Cardiac fibroblast (primary cell): ENCODE data around the gene HPS6.

Source experiments
- DNase-seq, 2 donors: peaks; one replicate each; pipeline versions ENCODE4 v3.0.0 to v3.0.0-alpha.2; 2010; ENCODE audit warnings: low read depth in 2 of 2
- H3K4me3 ChIP-seq, 2 donors: replicated peaks in 1 of 2; 1 replicate in 1 of 2; 2 replicates in 1 of 2; pipeline ENCODE4 v1.5.1; 2011; ENCODE audit warnings: low read depth in 2 of 2, low read length in 2 of 2, mild to moderate bottlenecking in 2 of 2, moderate library complexity in 1 of 2
- TF ChIP-seq, protein P1 (sequence below): IDR thresholded peaks from one replicate; pipeline ENCODE4 v1.5.1; 2011; ENCODE audit warnings: low read depth, mild to moderate bottlenecking, low read length, inconsistent platforms

The HPS6 gene

DNA sequence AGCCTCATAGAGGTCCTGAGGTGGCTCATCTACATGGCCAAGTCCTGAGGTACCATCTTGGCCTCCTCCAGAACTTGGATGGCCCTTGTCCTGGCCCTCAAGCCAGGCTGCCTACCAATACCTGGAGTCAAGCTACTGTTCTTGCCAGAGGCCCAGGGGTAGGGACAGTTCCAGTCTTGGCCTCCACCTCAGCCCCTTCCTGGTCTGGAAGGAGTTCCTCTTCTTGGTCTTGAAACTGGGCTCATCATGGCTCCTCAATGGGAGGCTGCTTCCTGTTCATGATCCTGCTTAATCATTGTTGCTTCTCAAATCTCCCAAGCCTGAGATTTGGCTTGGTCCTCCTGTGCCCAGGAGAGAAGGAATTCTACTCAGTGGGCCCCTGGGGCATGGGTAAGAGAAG lies 3.9 kb downstream of the HPS6 start:
- TF ChIP-seq, protein P1, sequence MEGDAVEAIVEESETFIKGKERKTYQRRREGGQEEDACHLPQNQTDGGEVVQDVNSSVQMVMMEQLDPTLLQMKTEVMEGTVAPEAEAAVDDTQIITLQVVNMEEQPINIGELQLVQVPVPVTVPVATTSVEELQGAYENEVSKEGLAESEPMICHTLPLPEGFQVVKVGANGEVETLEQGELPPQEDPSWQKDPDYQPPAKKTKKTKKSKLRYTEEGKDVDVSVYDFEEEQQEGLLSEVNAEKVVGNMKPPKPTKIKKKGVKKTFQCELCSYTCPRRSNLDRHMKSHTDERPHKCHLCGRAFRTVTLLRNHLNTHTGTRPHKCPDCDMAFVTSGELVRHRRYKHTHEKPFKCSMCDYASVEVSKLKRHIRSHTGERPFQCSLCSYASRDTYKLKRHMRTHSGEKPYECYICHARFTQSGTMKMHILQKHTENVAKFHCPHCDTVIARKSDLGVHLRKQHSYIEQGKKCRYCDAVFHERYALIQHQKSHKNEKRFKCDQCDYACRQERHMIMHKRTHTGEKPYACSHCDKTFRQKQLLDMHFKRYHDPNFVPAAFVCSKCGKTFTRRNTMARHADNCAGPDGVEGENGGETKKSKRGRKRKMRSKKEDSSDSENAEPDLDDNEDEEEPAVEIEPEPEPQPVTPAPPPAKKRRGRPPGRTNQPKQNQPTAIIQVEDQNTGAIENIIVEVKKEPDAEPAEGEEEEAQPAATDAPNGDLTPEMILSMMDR, result no peak
- no peak for DNase-seq
- H3K4me3 ChIP-seq, result no peak overlapping the region

GRCh38 chr10:102072673-102073527 lies 7.8 kb downstream of the HPS6 start:
- no peak overlapping the region for H3K4me3 ChIP-seq
- TF ChIP-seq, protein P1, result peak; percentile 91
- DNase-seq, result peak; percentile 86 to 88

DNA sequence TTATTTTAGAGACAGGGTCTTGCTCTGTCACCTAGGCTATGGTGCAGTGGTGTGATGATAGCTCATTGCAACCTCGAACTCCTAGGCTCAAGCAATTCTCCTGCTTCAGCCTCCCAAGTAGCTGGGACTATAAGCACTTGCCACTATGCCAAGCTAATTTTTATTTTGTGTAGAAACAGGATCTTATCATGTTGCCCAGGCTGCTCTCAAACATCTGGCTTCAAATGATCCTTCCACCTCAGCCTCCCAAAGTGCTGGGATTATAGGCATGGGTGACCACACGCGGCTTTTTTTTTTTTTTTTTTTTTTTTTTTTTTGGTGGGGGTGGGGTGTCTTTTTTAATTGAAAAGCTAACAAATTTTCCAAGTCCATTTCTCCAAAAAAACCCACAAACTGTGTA lies 18.4 kb downstream of the HPS6 start:
- no peak overlapping the region for H3K4me3 ChIP-seq
- TF ChIP-seq, protein P1, result no peak
- DNase-seq, result no peak

DNA sequence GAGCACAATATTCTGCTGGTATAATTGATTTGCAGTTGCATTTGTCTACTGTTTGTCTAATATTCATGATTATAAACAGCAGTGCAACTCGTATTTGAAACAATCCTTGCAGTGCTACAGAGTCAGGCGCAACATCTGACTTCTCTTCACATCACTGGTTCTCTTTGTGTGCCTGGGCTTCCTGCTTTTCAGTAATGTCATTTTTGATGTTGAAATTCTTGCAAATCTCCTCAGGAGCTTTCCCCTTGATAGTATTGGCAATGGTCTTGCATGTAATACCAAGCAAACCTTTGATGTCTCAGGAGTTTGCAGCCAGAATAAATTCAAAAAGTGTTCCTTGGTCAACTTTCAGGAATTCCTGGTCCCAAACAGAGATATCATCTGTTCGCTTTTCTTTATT lies 20.2 kb downstream of the HPS6 start:
- TF ChIP-seq, protein P1, result no peak
- no peak for DNase-seq
- no peak overlapping the region for H3K4me3 ChIP-seq

- no peak for DNase-seq
- no peak overlapping the region for H3K4me3 ChIP-seq
- TF ChIP-seq, protein P1, result no peak
Measured at GRCh38 chr10:102086196-102086595, 21.0 kb downstream of the HPS6 start.

DNA sequence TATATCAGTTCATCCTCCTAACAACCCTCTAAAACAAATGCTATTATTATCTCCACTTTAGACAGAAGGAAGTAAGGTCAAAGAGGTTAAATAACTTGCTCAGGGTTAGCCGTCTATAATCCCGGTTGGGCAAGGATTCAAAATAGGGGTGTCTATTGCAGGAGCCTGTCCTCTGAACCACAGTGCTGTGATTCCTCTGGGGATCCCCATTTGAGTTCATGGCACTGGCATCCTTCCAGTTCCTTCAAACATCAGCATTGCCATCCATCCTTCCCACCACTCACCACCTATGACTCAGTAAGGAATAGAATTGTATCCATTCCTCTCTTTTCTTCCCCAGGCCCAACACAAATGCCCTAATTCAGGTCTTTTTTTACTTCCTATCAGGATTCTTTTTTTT lies 25.6 kb downstream of the HPS6 start:
- DNase-seq, result peak in 1 of 2 donors; percentile 28
- no peak overlapping the region for H3K4me3 ChIP-seq
- TF ChIP-seq, protein P1, result no peak

- H3K4me3 ChIP-seq, result no peak overlapping the region
- TF ChIP-seq, protein P1, result no peak
- no peak for DNase-seq
Measured at GRCh38 chr10:102096449-102096848, 31.3 kb downstream of the HPS6 start.
